DOHH2 (cell line): ENCODE results near the gene SH2D3A.

Experiments
- CTCF ChIP-seq: fragments of 200-600 bp; sonication (generic); IDR thresholded peaks from one replicate; pipeline ENCODE4 v1.5.1; 2014; ENCODE audit warnings: antibody characterized with exemption, mild to moderate bottlenecking, low read depth, low read length; ENCODE audit not compliant: poor library complexity, severe bottlenecking
- EZH2phosphoT487 ChIP-seq: fragments of 200-600 bp; sonication (generic); IDR thresholded peaks from 2 replicates; pipeline ENCODE4 v1.6.1; 2017; ENCODE audit warnings: borderline replicate concordance, mild to moderate bottlenecking, antibody characterized with exemption, low read length, moderate library complexity, mixed read lengths

- TF ChIP-seq EZH2phosphoT487, result no peak
- TF ChIP-seq CTCF, result no peak
Observed at GRCh38 chr19:6797646-6798045, 30.4 kb upstream of the SH2D3A start.
